ENCODE results near the gene NUP214. TPM values are rescaled to one million over a fixed set of nuclear protein-coding genes. Genes with fewer than 3 reads are reported as not detected.

Gene NUP214
- polyA plus RNA-seq, 1 of the 3 experiments (the other 2 are of a cell fraction): 8.0 TPM

GRCh38 chr9:131254626-131255025 is 129.2 kb downstream of the NUP214 start:
- Histone ChIP-seq H2AFZ (ENCODE audit: low read depth) (no peak overlapping the region), H4K20me1 (ENCODE audit: insufficient read depth) (no peaks in the 10 kb centered on the region), H3K79me2 (ENCODE audit: insufficient read depth) (no peaks in the 10 kb centered on the region), H3K27ac (ENCODE audit: low read depth in 2 of 2, low read length in 1 of 2) (no peak overlapping the region), H3K36me3 (replicated peaks in 1 of 2; ENCODE audit: control insufficient read depth in 1 of 2, insufficient read depth in 2 of 2, low read length in 1 of 2) (no peaks in the 10 kb centered on the region), H3K9ac (no peak overlapping the region), H3F3A (replicated peaks; ENCODE audit: insufficient read depth) (peaks cover 9% of the 10 kb centered on the region), H3K4me1 (ENCODE audit: control insufficient read depth in 1 of 2, insufficient read depth in 2 of 2, low read depth in 1 of 2, low read length in 1 of 2) (peaks cover 5 to 11% of the 10 kb centered on the region in 2 experiments; a peak in 2 of 4 replicates), H3K9me2 (no peaks in the 10 kb centered on the region), H3K4me2 (no peak overlapping the region), H3K4me3 (ENCODE audit: low read depth in 2 of 2, low read length in 1 of 2) (no peak overlapping the region), H3K9me3 (no peaks in the 10 kb centered on the region), H3K27me3 (ENCODE audit: insufficient read depth) (no peaks in the 10 kb centered on the region)
- no peak for DNase-seq
- TF ChIP-seq NFIC (IDR thresholded peaks at IDR 0.05; ENCODE audit: borderline replicate concordance): no peak
- no peak for TF ChIP-seq NRF1 (IDR thresholded peaks at IDR 0.05; ENCODE audit: low read depth, low read length)
- TF ChIP-seq EZH2phosphoT487 (IDR thresholded peaks at IDR 0.05; ENCODE audit: borderline replicate concordance, low read depth): no peak
- TF ChIP-seq REST (IDR thresholded peaks at IDR 0.05; ENCODE audit: low read depth, low read length): no peak
- TF ChIP-seq SIN3A (IDR thresholded peaks at IDR 0.05; ENCODE audit: borderline replicate concordance, low read depth, low read length): no peak
- no peak for TF ChIP-seq IRF3 (IDR thresholded peaks at IDR 0.05; ENCODE audit: low read depth, low read length)
- TF ChIP-seq GATA2 (CRISPR knock-in tag; IDR thresholded peaks at IDR 0.05): no peak
- TF ChIP-seq MXI1 (IDR thresholded peaks at IDR 0.05; ENCODE audit: low read depth, low read length): no peak
- TF ChIP-seq USF2 (IDR thresholded peaks at IDR 0.05; ENCODE audit: borderline replicate concordance, low read depth, low read length): no peak
- no peak for TF ChIP-seq TEAD4 (IDR thresholded peaks at IDR 0.05; ENCODE audit: borderline replicate concordance, insufficient read depth)
- no peak for TF ChIP-seq RCOR1 (IDR thresholded peaks at IDR 0.05; ENCODE audit: low read length)
- TF ChIP-seq RXRA (IDR thresholded peaks at IDR 0.05; ENCODE audit: borderline replicate concordance, low read depth): no peak
- no peak for TF ChIP-seq TCF12 (IDR thresholded peaks at IDR 0.05)
- no peak for TF ChIP-seq SMC3 (IDR thresholded peaks at IDR 0.05; ENCODE audit: low read depth, low read length)
- TF ChIP-seq YY1 (IDR thresholded peaks at IDR 0.05; ENCODE audit: low read depth): no peak
- CTCF ChIA-PET: no interaction called here
- POLR2A ChIA-PET: no interaction called here
- 93% methylated on average over 14 of the region's 14 CpGs for WGBS (ENCODE audit: low lambda C conversion rate)

Measured in SK-N-SH (cell line).